GM19351 (cell line): ENCODE data around the gene SLIT3.

ENCODE experiments used
- ATAC-seq: cut with Tn5 transposase; IDR thresholded peaks from one replicate; pipeline ENCODE4 v1.9.1; 2021; ENCODE audit warnings: mild to moderate bottlenecking, moderate library complexity; ENCODE audit not compliant: unreplicated experiment

The SLIT3 gene

DNA sequence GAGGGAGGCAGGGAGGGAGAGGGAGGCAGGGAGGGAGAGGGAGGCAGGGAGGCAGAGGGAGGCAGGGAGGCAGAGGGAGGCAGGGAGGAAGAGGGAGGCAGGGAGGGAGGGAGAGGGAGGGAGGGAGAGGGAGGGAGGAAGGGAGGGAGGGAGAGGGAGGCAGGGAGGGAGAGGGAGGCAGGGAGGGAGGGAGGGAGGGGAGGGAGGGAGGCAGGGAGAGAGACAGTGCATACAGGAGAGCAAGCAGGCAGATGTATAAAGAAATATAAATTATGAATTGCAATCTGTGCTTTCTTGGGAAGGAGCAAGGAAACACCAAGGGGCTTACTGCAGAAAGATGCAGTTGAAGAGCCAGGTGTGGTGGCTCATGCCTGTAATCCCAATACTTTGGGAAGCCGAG, 574.6 kb downstream of the SLIT3 start:
- no peak for ATAC-seq

DNA sequence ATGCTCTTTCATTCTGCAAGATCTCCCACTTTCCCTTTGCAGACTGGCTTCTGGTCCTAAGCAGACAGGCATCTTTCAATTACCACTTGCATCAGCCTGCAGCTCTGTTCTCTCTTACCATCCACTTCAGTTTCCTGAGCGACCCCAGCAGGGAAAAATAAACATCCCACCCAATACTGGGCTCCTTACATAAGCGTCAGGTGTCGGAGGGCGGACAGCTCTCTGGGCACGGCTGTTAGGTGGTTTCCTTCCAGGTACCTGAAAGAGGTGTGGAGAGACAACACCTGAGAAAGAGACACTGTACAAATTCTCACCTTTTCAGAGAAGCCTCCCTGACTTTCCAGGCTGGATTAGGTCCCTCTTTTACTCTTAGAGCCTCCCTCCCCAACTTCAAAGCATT, 576.7 kb downstream of the SLIT3 start:
- ATAC-seq = no peak

DNA sequence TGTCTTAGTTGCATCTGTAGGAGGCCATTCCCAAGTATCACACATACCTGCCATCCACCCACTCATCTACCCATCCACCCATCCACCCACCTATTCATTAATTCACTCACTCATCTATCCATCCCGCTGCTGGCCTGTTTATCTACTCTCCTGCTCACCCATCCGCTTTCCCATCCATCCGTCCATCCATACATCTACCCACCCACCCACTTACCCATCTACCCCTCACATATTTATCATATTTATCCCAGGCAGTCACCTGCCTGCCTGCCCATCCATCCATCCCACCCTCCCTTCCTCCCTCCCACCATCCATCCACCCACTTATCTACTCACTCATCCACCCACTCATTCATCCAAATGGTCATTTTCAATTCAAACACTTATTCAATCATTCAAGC, 577.9 kb downstream of the SLIT3 start:
- ATAC-seq = no peak

DNA sequence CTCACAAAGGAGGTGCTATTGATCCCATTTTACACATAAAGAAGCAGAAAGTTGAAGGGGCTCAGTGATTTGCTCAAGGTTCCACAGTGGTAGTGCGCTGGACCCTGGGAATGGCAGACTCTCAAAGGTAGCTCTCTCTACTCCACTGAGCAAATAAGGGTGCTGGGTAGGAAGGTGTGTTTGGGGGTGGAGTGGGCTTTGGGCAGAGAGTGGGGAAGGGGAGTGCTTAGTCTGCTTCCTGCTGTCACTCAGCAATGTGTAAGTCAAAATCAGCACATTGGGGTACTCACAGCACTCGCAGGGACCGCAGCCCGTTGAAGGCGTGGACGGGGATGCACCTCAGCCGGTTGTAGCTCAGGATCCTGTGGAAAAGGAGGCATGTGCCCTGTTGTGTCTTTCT, 579.0 kb downstream of the SLIT3 start:
- ATAC-seq = no peak

DNA sequence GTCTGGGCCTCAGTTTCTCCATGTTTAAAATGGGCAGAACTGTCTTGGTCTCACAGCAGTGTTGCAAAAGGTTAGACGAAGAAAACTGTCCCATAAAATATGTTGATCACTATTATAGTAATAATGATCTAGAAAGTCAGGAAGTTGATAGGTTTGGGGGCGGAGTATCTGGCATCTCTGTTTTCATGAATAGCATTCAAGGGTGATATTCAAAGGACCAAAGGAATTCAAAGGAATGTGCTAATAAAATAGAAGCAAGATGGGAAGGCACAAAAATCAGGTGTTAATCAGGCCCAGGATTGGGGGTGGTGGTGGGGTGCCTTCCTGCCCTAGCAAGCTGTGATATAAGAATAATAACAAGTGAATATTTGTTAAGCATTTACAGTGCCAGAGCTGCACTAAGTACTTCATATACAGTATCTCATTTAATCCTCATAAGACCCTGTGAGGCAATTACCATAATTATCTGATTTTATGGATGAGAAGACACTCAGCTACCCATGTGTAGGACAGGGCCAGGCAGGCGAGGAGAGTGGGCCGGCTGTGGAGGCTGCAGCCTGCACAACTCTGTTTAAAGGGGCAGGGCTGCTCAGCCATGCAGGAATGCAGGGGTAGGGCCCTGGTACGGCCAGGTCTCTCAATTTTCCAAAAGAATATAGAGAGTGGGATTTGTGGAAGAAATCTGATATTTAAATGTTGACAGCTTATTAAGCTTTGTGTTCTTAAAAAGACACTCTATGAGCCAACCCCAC, 579.8 kb downstream of the SLIT3 start:
- no peak for ATAC-seq

DNA sequence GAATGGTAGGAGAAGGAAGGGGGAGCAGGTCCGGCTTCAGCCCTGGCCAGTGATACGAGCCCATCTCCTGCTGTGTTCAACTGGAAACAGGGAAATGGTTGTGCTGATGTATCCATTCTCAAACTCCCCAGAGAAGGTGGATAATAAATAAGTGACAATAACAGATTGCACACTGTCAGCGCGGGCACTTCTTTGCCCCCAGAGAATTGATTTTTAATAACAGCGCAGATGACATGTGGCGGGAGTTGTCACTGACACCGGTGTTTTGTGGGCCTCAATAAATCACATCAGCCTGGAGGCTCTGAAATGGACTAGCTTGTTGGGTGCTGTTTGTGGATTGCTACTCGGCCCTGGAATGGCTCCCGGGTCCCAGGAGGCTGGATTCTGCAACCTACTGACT, 580.4 kb downstream of the SLIT3 start:
- no peak for ATAC-seq

DNA sequence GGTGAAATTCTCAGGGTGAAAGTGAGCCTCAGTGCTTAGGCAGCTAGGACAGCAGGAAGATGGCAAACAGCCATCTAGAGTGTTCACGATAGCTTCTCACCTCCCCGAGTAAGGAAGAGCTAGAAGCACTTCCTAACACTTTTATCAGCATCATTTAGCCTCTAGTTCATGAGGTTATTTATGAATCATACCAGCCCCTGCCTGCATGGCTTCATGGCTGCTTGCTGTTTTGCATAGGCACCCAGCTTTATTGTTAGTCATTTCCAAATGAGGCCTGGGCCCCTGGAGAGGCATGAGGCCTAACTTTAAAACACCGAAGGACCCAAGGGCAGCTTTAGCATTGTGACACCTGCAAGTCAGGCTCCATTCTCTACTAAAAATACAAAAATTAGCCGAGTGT, 586.9 kb downstream of the SLIT3 start:
- peak; percentile 79 for ATAC-seq

DNA sequence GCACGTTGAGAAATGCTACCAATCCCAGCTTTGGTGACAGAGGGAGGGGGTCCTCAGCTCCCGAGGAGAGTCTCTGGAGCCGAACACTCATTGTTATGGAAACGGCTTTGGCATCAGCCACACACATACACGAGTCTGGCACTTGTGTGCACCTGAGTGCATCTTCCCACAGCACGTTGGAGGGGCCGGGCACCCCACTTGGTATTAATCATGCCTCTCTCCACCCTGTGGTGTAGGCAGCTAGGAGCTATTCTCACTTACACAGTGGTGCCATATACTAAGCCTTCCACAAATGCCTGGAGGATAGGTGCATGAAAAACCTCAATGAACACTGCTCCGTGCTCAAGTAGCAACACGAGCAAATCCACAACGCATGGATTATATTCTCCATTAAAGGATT, 587.9 kb downstream of the SLIT3 start:
- no peak for ATAC-seq

DNA sequence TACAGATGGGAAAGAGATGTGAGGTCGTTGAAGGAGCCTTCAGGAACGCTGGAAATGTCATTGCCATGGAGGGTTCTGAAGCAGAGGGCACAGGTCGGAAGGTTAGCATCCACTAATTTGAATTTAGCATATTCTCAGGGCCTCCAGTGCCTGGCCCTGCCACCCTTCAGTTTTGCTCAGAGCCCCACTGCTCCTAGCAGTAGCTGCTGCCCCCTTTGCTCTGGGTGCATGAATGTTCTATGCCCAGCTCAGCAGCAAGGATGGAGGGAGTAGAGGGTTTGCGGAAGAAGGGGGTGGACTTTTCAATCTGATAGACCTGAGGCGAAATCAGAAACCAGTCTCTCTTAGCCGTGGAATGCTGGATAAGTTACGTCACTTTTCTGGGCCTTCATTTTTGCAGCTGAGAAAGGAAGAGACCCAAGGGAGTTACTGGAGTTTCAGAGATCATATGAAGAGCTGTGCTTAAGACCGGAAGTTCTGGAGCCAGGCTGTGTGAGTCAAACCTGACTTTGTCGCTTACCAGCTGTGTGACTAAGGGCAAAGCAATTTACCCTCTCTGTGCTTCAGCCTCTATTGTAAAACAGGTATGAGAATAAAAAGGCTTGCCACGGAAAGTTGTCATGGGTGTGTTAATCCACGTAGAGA, 588.5 kb downstream of the SLIT3 start:
- ATAC-seq = no peak

DNA sequence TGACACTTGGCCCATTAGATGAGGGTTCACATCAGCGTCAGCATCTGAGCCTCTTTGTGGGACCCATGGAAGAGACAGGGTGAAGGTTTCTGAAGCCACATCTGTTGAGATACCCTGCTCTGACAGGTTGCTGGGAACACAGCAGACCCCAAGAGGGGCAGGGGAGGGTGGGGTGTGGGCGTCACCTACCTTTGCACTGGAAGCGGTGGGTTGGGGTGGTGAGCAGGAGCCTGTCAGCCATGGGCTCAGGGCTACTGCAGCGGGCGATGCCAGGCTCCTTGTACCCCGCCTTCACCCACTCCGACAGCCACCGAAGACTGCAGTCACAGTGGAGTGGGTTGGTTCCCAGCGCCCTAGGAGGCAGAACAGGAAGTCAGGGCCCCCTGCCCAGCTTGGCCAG, 590.2 kb downstream of the SLIT3 start:
- no peak for ATAC-seq

DNA sequence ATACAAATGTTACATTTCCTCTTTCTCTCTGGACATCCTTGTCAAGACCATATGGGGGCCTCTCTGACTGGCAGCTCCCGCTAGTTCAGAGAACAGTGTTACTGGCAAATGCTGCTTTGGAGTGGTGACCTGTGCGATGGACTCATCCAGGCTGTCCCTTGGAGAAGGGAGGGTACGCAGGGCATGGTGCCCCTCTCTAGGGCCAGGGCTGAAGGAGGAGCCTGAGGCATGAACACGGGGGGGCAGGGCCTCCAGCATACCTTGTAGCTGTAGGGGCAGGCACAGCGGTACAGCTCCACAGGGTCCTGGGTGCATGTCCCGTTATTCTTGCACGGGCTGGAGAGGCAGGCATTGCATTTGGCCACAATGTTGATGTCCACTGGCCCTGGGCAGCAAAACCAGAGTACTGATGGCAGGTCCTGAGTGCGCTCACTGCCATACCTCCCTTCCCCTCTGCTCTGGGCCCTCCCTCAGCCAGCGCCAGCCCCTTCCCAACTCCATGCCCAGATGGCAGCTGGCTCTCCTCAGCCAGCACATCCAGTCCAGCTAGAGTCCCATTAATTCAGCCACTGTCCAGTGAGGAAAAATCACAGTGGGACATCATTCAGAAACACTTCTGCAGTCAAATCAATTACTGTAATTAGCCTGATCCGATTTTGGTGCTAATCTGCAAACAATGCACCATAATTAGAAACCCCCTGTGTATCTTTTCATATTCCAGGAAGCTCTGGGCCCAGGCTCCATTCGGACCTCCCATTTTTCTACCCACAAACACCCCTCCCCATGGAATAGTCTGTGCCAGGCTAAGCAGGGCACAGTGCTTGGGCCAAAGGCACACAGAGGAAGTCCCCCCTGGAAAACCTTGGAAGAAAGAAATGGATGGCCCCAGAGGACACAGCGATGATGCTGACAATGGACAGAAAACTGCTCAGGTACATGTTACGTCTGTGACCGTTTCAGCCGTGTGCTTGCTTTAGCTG, 592.9 kb downstream of the SLIT3 start:
- ATAC-seq = no peak

DNA sequence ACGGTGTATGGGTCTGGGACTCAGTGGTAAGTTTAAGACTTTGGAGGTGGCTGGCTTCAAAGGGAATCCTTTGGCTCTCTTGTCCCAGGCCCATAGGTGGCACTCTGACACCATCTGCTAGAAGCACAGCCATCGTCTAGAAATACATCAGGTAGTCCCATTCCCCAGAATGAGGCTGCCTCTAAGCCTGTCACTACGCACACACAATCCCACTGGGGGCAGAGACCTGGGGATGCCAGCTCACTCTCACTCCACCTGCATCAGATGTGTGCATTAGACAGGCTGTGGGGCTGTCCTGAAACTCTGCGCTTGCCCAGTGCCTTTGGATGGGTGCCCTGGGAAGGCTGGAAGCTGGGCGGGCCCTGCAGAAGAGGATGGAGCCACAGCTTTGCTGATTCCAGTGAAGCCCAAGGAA, 594.3 kb downstream of the SLIT3 start:
- peak; percentile 62 for ATAC-seq

DNA sequence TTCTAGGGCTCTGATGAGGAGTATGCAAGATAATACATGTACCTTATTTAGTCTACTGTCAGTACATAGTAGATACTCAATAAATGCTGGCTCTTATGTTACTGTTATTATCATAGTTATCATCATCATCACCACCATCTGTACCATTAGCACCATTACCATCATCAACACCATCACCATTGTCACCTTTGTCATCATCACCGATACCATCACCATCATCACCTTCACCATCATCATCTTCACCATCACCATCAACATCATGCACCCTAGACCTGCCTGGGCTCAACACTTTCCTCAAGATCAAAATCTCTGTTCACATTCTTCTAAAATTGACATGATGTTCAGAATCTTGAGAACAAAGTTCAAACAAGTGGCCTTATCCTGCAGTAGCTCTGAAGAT, 595.6 kb downstream of the SLIT3 start:
- ATAC-seq = no peak

DNA sequence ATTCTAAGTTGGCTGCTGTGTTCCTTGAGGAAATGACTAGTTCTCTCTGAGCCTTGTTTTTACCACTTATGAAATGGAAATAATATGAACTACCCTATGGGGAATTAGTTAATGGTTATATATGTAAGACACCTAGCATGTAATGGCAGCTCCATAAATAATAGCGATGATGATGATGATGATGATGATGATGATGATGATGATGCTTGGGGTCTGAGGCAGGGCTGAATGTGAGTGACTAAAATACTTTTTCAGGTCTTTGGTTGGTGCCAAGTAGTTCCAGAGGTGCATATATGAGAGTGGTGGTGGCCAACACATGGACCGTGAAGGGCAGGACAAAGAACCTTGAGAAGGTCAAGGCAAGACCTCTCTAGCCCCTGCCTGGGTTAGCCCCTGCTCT, 598.4 kb downstream of the SLIT3 start:
- ATAC-seq = no peak

DNA sequence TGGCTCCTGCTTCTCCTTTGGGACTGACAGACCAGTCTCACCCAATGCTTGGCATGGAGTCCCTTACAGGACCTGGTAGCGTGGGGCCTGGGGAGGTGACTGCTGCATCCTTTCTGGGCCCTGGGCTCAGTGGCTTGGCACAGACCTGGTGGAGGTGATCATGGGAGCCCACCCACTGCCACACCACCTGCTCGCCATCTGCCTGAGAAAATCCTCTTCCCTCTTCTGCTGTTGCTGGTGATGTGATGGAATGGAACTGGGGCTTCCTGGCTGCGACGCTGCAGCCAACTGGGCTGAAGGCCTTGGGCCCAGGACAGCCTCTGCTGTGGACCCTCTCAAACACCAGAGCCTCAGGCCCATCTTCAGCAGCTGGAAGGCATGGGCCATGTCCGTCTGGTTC, 599.3 kb downstream of the SLIT3 start:
- ATAC-seq = no peak

DNA sequence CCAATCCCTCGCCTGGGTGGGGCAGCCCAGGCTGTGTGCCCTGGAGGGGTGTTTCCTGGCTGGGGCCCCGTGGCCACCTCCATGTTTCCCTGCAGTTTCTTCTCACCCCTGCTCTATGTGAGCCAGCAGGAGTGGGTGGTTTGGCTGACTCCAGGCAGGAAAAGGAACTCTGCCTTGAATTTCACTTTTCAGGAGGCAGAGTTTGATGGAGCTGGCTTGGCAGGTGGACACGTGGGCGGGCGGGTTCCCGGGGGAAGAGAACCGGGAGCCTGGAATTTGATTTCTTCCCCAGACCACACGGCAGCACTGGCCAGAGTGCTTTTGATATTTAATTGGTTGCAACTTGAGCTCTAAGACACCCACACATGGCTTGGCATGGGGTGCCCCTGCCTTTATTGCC, 601.9 kb downstream of the SLIT3 start:
- no peak for ATAC-seq

DNA sequence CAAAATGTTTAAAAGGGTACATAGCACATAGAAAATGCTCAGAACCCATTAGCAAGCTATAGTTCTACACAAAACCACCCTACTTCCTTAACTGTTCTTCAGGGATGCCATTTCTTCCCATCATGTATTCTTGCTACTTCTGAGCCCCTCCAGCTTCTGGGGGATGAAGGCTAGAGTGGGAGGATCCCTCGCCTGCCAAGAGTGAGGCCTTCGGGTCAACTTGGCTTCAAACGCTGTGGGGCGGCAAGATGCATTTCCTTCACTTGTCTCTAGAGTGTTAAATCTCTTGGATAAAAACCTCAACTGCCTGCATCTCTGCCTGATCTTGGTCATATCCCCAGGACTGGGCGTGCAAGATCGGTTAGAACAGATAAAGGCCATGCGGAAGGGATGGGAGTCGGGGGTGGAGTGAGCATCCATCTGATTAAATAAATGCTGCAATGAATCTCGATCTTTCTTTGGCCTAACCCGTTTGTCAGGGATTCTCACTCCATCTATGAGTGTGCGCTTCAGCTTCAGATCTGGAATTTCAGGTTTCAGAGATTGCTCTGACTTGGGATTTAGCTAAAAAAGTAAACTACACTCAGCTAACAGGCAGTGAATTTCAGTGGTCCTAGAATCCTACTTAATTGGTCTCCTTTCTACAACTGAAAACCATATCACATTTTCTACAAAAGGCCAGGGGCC, 603.8 kb downstream of the SLIT3 start:
- ATAC-seq = no peak

DNA sequence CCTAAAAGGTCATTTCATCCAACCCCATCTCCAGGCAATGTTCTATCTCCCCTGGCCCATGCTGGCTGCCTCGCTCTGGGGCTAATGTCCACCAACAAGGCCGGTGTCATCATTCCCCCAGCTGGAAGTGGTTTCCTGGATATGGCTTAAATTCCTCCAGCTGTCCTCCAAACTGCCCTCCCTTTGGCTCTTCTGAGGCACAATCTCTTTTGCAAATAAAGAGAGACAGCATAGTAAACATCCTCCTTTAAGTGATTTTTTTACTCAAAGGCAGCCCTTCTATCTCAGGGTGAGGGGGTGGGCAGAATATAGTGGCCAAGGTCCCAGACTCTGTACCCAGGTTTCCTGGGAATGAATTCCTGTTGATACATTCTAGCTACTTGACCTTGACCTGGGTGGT, 604.3 kb downstream of the SLIT3 start:
- no peak for ATAC-seq

DNA sequence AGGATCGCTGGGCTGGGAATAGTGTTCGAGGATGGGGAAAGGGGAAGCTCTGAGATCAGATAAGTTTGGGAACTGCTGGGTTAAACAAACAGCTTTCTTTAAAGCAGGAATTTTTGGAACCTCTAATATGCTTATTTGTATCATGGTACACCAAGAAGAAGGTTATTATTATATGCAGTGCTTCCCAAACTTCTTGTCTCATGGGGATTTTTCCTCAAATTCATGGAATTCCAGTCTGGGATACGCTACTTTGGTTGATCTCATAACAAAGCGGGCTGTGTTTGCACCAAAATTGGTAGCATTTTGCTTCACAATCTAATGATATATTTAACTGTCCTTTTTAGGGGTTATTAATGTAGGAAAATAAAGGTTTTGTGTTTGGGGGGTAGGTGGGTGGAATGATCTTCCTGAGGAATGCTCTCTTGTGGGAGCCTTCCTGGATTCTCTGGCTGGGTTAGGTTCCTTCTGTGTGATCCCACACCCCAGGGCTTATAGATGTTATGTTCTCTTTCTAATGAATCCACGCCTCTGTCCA, 605.6 kb downstream of the SLIT3 start:
- no peak for ATAC-seq

DNA sequence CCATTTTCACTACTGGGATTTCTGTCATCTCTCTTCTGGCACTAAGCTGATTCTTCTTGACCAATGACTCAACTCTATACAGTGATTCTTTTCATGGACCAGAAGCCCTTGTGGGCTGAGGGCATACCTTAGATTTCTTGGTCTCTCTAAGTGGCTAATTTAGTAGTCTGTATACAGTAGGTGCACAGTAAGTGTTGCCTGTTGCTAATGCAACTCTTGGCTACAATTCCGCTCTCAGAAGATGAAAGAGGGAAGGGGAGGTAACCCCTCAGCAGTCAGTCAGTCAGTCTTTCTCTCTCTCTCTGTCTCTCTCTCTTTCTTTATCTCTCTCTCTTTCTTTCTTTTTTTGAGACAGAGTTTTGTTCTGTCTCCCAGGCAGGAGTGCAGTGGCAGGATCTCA, 606.6 kb downstream of the SLIT3 start:
- ATAC-seq = no peak

DNA sequence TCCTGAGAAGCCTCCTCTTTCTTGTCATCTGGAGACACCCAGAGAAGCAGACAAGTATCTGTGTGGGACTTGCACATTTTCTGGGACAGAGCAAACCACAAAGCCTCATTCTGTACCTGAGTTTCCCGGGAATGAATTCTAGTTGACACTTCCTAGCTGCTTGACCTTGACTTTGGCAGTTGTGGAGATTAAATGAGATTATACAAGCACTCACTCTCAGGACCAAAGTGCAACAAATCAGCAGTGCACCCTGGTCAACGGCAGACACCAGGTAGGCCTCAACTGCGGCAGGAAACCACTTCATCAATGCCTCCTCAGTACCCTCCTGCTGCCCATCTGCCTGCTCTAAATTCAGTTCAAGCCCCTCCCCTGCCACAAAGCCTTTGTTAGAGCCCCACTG, 607.1 kb downstream of the SLIT3 start:
- no peak for ATAC-seq
